Osteocyte (in vitro differentiated cells): ENCODE data around the gene VPS4A. TPM values are rescaled to one million over a fixed set of nuclear protein-coding genes. Genes with fewer than 3 reads are reported as not detected.
"Not testable (repeated sequence)": the region's sequence is repeated elsewhere in the genome, so short reads cannot be mapped to it uniquely, and the experiment has no call there.

Experiments
- DNase-seq: peaks from one replicate; pipeline ENCODE4 v3.0.0; 2021; ENCODE audit warnings: mixed read lengths; ENCODE audit not compliant: unreplicated experiment; ENCODE audit errors: extremely low spot score
- H3K27ac Mint-ChIP-seq: one replicate; pipeline ENCODE4 v1.8.0; 2021; ENCODE audit warnings: mild to moderate bottlenecking, mixed read lengths; ENCODE audit not compliant: unreplicated experiment
- H3K27me3 Mint-ChIP-seq: one replicate; pipeline ENCODE4 v1.8.0; 2021; ENCODE audit warnings: mixed read lengths; ENCODE audit not compliant: unreplicated experiment
- H3K36me3 Mint-ChIP-seq: one replicate; pipeline ENCODE4 v1.8.0; 2021; ENCODE audit warnings: mixed read lengths; ENCODE audit not compliant: unreplicated experiment
- H3K4me1 Mint-ChIP-seq: one replicate; pipeline ENCODE4 v1.8.0; 2021; ENCODE audit warnings: mixed read lengths; ENCODE audit not compliant: unreplicated experiment
- H3K4me3 Mint-ChIP-seq: one replicate; pipeline ENCODE4 v1.8.0; 2021; ENCODE audit warnings: mild to moderate bottlenecking, moderate library complexity, mixed read lengths; ENCODE audit not compliant: unreplicated experiment
- H3K9me3 Mint-ChIP-seq: one replicate; pipeline ENCODE4 v1.8.0; 2021; ENCODE audit warnings: mixed read lengths; ENCODE audit not compliant: unreplicated experiment
- total RNA-seq: library from RNA; stranded (reverse); gene quantifications from 2 replicates; pipeline ENCODE4 v1.2.1, GENCODE V29; 2021
- TF ChIP-seq, protein P1 (sequence below): fragments of 200-600 bp; sonication (generic); IDR thresholded peaks from 2 replicates; pipeline ENCODE4 v1.5.0; 2021; ENCODE audit warnings: antibody characterized with exemption, mild to moderate bottlenecking, moderate library complexity

VPS4A gene
- total RNA-seq, 1 donor from 2014 or later = 34.7 TPM

DNA sequence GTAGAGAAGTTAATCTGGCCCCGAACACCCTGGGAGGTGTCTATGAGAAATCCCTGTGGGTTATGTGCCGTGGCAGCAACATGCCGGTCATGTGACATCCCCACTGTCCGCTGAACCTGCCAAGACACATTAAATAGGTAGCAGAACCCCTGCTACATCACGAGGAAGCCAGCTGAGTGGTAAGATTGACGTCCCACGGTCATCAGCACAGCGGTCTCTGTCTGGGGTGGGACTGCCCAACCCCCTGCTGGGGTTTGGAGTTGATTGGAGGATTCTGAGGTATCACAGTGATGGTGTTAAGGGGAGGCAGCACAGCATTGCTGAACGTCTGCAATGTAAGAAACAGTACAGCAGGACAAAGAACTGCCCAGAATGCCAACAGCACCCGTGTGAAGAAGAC is 38.4 kb downstream of the VPS4A start:
- peaks cover 13% of the 10 kb centered on the region for H3K36me3 Mint-ChIP-seq
- H3K4me1 Mint-ChIP-seq = no peaks in the 10 kb centered on the region
- H3K27me3 Mint-ChIP-seq = no peaks in the 10 kb centered on the region
- no peak overlapping the region for H3K4me3 Mint-ChIP-seq
- no peaks in the 10 kb centered on the region for H3K9me3 Mint-ChIP-seq
- TF ChIP-seq, protein P1, sequence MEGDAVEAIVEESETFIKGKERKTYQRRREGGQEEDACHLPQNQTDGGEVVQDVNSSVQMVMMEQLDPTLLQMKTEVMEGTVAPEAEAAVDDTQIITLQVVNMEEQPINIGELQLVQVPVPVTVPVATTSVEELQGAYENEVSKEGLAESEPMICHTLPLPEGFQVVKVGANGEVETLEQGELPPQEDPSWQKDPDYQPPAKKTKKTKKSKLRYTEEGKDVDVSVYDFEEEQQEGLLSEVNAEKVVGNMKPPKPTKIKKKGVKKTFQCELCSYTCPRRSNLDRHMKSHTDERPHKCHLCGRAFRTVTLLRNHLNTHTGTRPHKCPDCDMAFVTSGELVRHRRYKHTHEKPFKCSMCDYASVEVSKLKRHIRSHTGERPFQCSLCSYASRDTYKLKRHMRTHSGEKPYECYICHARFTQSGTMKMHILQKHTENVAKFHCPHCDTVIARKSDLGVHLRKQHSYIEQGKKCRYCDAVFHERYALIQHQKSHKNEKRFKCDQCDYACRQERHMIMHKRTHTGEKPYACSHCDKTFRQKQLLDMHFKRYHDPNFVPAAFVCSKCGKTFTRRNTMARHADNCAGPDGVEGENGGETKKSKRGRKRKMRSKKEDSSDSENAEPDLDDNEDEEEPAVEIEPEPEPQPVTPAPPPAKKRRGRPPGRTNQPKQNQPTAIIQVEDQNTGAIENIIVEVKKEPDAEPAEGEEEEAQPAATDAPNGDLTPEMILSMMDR = no peak
- H3K27ac Mint-ChIP-seq = no peak overlapping the region
- DNase-seq = no peak

DNA sequence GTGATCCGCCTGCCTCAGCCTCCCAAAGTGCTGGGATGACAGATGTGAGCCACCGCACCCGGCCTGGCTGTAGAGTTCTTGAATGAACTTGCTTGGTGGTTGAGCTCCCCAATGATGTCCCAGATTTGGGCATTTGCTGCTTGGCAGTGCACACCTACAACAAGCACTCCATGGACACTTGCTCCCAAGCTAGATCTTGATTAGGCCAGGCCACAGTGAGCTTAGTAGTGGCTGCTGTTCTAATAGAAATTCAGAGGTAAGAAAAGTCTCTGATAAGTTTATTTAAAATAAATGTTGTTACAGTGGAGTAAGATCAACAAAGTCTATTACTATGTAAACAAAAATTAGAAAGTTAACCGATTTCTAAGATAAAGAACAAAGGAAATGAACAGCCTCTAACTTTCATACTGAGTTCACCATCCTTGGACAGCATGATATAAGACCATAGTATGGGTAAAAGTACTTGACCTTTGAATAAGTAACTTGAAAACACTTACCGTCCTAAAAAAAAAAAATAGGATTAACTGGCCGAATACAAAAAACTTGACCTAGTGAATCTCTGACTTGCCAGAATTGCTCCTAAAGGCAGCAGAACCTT is 39.5 kb downstream of the VPS4A start:
- no peak overlapping the region for H3K4me3 Mint-ChIP-seq
- no peaks in the 10 kb centered on the region for H3K9me3 Mint-ChIP-seq
- no peak overlapping the region for H3K27ac Mint-ChIP-seq
- peaks cover 17% of the 10 kb centered on the region for H3K36me3 Mint-ChIP-seq
- no peaks in the 10 kb centered on the region for H3K4me1 Mint-ChIP-seq
- TF ChIP-seq, protein P1 = no peak
- DNase-seq = no peak
- no peaks in the 10 kb centered on the region for H3K27me3 Mint-ChIP-seq

DNA sequence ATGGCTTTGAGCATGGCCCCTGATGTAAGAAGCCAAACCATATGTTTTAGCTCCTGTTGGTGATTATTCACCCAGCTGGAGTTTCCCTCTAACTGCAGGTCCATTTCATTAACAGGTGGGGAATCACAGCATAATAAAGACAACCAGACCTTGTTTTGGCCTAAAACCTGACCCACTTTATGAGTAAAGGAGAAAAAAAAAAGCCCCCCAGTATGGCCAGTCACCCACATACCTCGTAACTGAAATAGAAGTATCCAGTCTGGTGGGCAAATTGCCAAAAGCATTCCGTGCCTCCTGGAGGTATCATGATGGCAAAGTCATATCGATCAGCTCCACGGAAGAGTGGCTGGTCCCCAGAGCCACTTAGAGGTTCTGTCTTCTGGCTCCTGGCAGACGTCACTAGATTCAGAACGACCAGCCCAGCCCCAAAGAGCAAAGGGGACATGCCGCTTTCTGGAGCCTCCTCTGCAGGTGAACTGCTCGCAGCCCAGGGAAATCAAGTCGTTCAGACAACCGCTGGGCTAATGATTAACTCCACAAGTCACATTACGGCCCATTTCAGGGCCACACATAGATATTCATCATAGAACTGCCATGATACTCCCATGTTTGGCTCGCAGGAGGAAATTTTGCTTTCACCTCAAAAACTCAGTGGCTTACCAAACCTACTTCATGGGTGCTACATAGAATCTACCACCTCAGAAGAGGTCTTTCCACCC is 40.3 kb downstream of the VPS4A start, which contains the start of gene TMED6:
TSS of gene TMED6 (minus strand) at position 478 of the 719 bp plus-strand sequence. CDS start at position 445, 33 bp downstream.
- peaks cover 22% of the 10 kb centered on the region for H3K36me3 Mint-ChIP-seq
- no peak for DNase-seq
- TF ChIP-seq, protein P1 = no peak
- H3K27me3 Mint-ChIP-seq = no peaks in the 10 kb centered on the region
- H3K9me3 Mint-ChIP-seq = no peaks in the 10 kb centered on the region
- H3K4me1 Mint-ChIP-seq = no peaks in the 10 kb centered on the region
- H3K4me3 Mint-ChIP-seq = no peak within 1 kb of the TSS
- H3K27ac Mint-ChIP-seq = no peak within 1 kb of the TSS

DNA sequence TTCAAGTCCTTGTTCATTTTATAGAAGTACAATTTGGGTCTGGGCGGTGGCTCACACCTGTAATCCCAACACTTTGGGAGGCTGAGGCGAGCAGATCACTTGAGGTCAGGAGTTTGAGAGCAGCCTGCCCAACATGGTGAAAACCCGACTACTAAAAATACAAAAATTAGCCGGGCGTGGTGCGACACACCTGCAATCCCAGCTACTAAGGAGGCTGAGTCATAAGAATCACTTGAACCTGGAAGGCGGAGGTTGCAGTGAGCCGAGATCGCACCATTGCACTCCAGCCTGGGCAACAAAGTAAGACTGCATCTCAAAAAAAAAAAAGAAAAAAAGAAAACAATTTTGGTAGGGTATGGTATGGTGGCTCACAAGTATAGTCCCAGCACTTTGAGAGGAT is 48.9 kb downstream of the VPS4A start:
- not testable (repeated sequence) for H3K4me1 Mint-ChIP-seq, H3K27ac Mint-ChIP-seq, H3K27me3 Mint-ChIP-seq, DNase-seq, H3K4me3 Mint-ChIP-seq, H3K9me3 Mint-ChIP-seq
- peaks cover 27% of the 10 kb centered on the region for H3K36me3 Mint-ChIP-seq

DNA sequence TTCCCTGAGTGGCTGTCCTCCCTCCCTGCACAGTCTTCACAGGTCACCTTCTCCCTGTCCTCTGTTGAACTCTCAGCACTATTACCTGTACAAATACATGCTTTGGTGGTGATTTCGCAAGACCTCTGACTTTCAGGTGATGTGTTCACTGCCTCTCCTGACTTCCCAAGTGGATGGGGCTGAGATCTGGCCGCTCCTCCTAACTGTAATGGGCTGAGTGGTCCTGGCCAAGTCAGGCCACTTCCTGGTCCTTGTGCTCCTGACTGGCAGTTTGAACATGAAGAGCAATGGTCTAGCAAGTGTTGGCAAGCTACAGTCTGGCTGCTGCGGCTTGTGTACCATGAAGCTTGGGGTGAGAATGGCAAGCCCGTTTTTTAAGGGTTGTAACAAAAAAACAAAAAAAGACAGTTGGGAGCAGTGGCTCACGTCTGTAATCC is 52.1 kb downstream of the VPS4A start:
- TF ChIP-seq, protein P1 = no peak
- Mint-ChIP-seq H3K27me3 (no peaks in the 10 kb centered on the region), H3K36me3 (peaks cover 36% of the 10 kb centered on the region), H3K27ac (no peak overlapping the region), H3K4me3 (no peak overlapping the region), H3K9me3 (no peaks in the 10 kb centered on the region), H3K4me1 (no peaks in the 10 kb centered on the region)
- DNase-seq = no peak
